Kidney epithelial cell (primary cell): ENCODE measurements around the gene DNAJC30. TPM values are rescaled to one million over a fixed set of nuclear protein-coding genes. Genes with fewer than 3 reads are reported as not detected.

Source experiments
- DNase-seq: peaks from one replicate; pipeline ENCODE4 v3.0.0-alpha.2; 2010; ENCODE audit warnings: low read depth
- H3K27me3 ChIP-seq: 2 replicates; pipeline ENCODE4 v1.6.0; 2011; ENCODE audit warnings: low read length; ENCODE audit not compliant: control insufficient read depth, insufficient read depth
- H3K36me3 ChIP-seq: 2 replicates; pipeline ENCODE4 v1.5.1; 2011; ENCODE audit warnings: low read length; ENCODE audit not compliant: control insufficient read depth, insufficient read depth
- H3K4me3 ChIP-seq: 2 replicates; pipeline ENCODE4 v1.5.1; 2011; ENCODE audit warnings: low read depth, mild to moderate bottlenecking, control low read depth, low read length
- total RNA-seq: library from RNA; depleted of rRNA; stranded (reverse); fragments of >200 nt; gene quantifications from 2 replicates; pipeline ENCODE4 v1.2.3, GENCODE V29; 2015
- TF ChIP-seq, protein P1 (sequence below): IDR thresholded peaks from 2 replicates; pipeline ENCODE4 v1.5.1; 2011; ENCODE audit warnings: mild to moderate bottlenecking, moderate library complexity, low read length, control low read depth, inconsistent platforms; ENCODE audit not compliant: insufficient read depth, poor library complexity, severe bottlenecking

The DNAJC30 gene
- total RNA-seq, 1 donor from 2014 or later: 5.1 TPM

GRCh38 chr7:73635428-73636200, 47.6 kb downstream of the DNAJC30 start:
- TF ChIP-seq, protein P1, sequence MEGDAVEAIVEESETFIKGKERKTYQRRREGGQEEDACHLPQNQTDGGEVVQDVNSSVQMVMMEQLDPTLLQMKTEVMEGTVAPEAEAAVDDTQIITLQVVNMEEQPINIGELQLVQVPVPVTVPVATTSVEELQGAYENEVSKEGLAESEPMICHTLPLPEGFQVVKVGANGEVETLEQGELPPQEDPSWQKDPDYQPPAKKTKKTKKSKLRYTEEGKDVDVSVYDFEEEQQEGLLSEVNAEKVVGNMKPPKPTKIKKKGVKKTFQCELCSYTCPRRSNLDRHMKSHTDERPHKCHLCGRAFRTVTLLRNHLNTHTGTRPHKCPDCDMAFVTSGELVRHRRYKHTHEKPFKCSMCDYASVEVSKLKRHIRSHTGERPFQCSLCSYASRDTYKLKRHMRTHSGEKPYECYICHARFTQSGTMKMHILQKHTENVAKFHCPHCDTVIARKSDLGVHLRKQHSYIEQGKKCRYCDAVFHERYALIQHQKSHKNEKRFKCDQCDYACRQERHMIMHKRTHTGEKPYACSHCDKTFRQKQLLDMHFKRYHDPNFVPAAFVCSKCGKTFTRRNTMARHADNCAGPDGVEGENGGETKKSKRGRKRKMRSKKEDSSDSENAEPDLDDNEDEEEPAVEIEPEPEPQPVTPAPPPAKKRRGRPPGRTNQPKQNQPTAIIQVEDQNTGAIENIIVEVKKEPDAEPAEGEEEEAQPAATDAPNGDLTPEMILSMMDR: no peak
- H3K27me3 ChIP-seq: peaks cover 3% of the 10 kb centered on the region
- H3K4me3 ChIP-seq: no peak overlapping the region
- no peaks in the 10 kb centered on the region for H3K36me3 ChIP-seq
- no peak for DNase-seq

GRCh38 chr7:73633844-73634243, 49.4 kb downstream of the DNAJC30 start:
- H3K4me3 ChIP-seq: no peak overlapping the region
- no peak for DNase-seq

GRCh38 chr7:73633323-73633722, 49.9 kb downstream of the DNAJC30 start:
- Histone ChIP-seq H3K36me3 (no peaks in the 10 kb centered on the region), H3K27me3 (peaks cover 7% of the 10 kb centered on the region), H3K4me3 (no peak overlapping the region)
- no peak for DNase-seq
- TF ChIP-seq, protein P1: no peak

More at GRCh38 chr7:73633844-73634243, 49.4 kb downstream of the DNAJC30 start:
- Histone ChIP-seq H3K36me3 (no peaks in the 10 kb centered on the region), H3K27me3 (peaks cover 3% of the 10 kb centered on the region)
- TF ChIP-seq, protein P1: no peak

GRCh38 chr7:73631558-73631957, 51.7 kb downstream of the DNAJC30 start:
- Histone ChIP-seq H3K4me3 (no peak overlapping the region), H3K27me3 (peaks cover 21% of the 10 kb centered on the region), H3K36me3 (no peaks in the 10 kb centered on the region)
- no peak for DNase-seq
- TF ChIP-seq, protein P1: no peak

Other genes starting within 250 kb of the DNAJC30 start
- 1.5 and 1.6 TPM in 2 replicates for gene FZD9, start 249.7 kb downstream of the DNAJC30 start, total RNA-seq
- gene BAZ1B, start 161.2 kb downstream of the DNAJC30 start, total RNA-seq: 60.3 and 61.1 TPM in 2 replicates
- gene BCL7B, start 125.8 kb downstream of the DNAJC30 start, total RNA-seq: 54.8 and 83.9 TPM in 2 replicates
- gene TBL2, start 104.9 kb downstream of the DNAJC30 start, total RNA-seq: 56.5 and 65.4 TPM in 2 replicates
- gene MLXIPL, start 58.9 kb downstream of the DNAJC30 start, total RNA-seq: 0.04 and 0.14 TPM in 2 replicates
- gene VPS37D, start 15.6 kb downstream of the DNAJC30 start, total RNA-seq: 9.0 and 12.2 TPM in 2 replicates
- 47.9 and 69.1 TPM in 2 replicates for gene BUD23, start 144 bp upstream of the DNAJC30 start, total RNA-seq
- 25.9 and 29.0 TPM in 2 replicates for gene STX1A, start 36.2 kb upstream of the DNAJC30 start, total RNA-seq
- gene ABHD11, start 55.3 kb upstream of the DNAJC30 start, total RNA-seq: 61.3 and 62.2 TPM in 2 replicates
- 100 and 123 TPM in 2 replicates for gene CLDN3, start 86.8 kb upstream of the DNAJC30 start, total RNA-seq
- 892 and 990 TPM in 2 replicates for gene CLDN4, start 147.5 kb upstream of the DNAJC30 start, total RNA-seq
- 1.5 and 2.6 TPM in 2 replicates for gene METTL27, start 159.1 kb upstream of the DNAJC30 start, total RNA-seq
- not detected in 2 replicates for gene TMEM270, start 177.7 kb upstream of the DNAJC30 start, total RNA-seq